Measurements from ENCODE around the gene C19orf33.

Gene C19orf33

DNA sequence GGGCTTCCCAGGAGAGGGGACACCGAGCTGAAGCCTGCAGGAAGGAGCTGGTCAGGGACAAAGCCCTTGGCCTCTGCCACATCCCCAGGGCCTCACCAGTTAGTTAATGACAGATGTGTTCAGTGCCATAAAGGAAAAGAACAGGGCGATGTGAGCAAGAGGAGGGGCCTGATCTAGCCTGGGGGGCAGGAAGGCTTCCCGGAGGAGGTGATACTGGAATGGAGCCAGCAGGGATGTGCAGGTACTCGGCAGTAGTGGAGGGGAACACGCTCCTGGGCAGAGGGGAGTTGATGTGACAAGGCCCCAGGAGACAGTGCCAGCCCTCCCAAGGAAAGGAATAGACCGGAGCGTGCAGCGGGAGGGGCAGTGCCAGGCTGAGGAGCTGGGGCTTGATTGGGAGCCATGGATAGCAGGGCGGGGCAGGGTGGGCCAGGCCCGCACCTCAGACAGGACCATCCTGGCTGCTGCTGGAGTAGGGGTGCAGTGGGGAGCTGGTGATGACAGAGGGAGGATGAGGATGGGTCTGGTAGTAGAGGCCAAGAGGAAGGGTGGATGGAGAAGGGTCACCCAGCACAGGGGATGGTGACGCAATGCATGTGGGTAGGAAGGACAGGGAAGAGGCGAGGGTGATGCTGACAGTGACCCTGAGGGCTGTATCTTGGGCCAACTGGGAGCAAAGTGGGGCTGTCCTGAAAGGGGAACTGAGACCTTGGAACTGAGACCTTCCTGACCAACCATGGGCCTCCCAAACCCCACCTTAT lies 4.1 kb downstream of the C19orf33 start:
- no peak overlapping the region for H3K4me3 ChIP-seq (ENCODE audit: low read depth, low read length)
- TF ChIP-seq, protein P1, sequence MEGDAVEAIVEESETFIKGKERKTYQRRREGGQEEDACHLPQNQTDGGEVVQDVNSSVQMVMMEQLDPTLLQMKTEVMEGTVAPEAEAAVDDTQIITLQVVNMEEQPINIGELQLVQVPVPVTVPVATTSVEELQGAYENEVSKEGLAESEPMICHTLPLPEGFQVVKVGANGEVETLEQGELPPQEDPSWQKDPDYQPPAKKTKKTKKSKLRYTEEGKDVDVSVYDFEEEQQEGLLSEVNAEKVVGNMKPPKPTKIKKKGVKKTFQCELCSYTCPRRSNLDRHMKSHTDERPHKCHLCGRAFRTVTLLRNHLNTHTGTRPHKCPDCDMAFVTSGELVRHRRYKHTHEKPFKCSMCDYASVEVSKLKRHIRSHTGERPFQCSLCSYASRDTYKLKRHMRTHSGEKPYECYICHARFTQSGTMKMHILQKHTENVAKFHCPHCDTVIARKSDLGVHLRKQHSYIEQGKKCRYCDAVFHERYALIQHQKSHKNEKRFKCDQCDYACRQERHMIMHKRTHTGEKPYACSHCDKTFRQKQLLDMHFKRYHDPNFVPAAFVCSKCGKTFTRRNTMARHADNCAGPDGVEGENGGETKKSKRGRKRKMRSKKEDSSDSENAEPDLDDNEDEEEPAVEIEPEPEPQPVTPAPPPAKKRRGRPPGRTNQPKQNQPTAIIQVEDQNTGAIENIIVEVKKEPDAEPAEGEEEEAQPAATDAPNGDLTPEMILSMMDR (IDR thresholded peaks at IDR 0.05; ENCODE audit: control insufficient read depth, extremely low read depth, insufficient read depth): no peak
- no peak for DNase-seq (ENCODE audit: low read depth)

DNA sequence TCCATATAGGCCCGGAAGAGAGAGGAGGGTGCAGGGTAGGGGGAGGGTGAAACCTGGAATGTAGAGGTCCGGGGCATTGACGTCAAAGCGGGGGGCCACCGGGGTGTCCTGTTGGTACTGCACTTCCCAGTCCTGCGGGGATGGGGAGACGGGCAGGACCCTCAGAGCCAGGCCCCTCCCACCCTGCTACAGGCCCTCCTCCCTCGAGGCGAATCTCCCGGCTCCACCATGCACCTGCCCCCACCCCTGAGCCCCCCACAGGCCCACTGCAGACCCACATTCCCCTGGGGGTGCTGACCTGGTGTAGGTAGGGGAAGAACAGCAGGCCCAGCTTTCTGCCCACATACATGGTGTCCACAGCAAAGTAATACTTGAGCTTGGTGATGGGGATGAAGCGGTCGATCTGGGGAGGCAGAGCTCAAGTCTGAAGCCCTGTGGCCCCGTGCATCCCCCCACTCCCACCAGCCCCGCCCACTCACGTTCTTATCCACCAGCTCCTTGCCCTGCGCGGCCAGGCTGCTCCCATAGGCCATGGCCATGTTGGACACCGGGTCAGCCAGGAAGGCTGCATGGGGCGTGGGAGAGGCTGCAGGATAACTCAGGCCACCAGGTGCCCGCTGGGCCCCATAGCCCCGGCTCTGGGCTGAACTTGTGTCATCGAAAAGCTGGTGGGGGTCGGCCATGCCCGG lies 5.0 kb downstream of the C19orf33 start:
- no peak overlapping the region for H3K4me3 ChIP-seq (ENCODE audit: low read depth, low read length)
- no peak for DNase-seq (ENCODE audit: low read depth)
- TF ChIP-seq, protein P1 (IDR thresholded peaks at IDR 0.05; ENCODE audit: control insufficient read depth, extremely low read depth, insufficient read depth): no peak

DNA sequence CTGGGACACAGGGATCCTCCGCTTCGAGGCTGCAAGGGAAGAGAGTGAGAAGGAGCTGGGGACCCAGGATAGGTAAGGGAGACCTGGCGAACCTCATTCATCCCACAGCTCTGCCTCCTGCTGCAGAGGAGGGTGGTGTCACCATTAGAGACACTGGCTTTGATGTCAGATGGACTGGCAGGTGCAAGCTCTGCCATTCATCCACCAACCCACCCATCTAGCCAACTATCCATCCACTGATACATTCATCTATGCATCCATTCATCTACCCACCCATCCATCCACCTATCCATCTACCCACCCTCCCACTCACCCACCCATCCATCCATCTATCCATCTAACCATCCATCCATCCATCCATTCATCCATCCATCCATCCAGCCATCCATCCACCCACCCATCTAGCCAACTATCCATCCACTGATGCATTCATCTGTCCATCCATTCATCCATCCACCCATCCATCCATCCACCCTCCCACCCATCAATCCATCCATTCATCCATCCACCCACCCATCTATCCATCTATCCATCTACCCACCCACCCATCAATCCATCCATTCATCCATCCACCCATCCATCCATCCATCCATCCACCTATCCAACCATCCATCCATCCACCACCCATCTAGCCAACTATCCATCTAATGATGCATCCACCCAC lies 5.7 kb downstream of the C19orf33 start:
- TF ChIP-seq, protein P1 (IDR thresholded peaks at IDR 0.05; ENCODE audit: control insufficient read depth, extremely low read depth, insufficient read depth): no peak
- H3K4me3 ChIP-seq (ENCODE audit: low read depth, low read length): no peak overlapping the region
- DNase-seq (ENCODE audit: low read depth): no peak

DNA sequence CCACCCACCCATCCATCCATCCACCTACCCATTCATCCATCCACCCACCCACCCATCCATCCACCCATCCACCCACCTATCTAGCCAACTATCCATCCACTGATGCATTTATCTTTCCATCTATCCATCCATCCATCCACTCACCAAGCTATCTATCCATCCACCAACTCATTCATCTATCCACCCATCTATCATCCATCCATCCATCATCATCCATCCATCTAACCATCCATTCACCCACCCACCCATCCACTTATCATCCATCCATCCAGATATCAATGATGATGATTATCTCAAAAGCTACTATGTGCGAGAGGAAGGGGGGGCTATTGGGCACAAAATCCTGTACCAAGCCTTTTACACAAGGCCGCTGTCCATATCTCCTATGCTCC lies 6.2 kb downstream of the C19orf33 start:
- TF ChIP-seq, protein P1 (IDR thresholded peaks at IDR 0.05; ENCODE audit: control insufficient read depth, extremely low read depth, insufficient read depth): no peak
- H3K4me3 ChIP-seq (ENCODE audit: low read depth, low read length): no peak overlapping the region
- no peak for DNase-seq (ENCODE audit: low read depth)

DNA sequence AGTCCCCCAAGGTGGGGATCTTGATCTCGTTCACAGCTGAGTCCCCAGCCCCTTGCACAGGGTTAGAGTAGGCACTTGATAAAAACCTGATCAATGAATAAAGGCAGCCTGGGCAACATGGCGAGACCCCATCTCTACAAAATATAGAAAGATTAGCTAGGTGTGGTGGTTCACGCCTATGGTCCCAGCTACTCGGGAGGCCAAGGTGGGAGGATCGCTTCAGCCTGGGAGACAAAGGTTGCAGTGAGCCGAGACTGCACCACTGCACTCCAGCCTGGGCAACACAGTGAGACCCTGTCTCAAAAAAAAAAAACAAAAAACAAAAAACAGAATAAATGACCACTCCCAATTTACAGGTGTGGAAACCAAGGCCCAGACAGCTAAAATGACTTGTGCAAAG lies 6.9 kb downstream of the C19orf33 start:
- no peak overlapping the region for H3K4me3 ChIP-seq (ENCODE audit: low read depth, low read length)
- DNase-seq (ENCODE audit: low read depth): no peak
- TF ChIP-seq, protein P1 (IDR thresholded peaks at IDR 0.05; ENCODE audit: control insufficient read depth, extremely low read depth, insufficient read depth): no peak

DNA sequence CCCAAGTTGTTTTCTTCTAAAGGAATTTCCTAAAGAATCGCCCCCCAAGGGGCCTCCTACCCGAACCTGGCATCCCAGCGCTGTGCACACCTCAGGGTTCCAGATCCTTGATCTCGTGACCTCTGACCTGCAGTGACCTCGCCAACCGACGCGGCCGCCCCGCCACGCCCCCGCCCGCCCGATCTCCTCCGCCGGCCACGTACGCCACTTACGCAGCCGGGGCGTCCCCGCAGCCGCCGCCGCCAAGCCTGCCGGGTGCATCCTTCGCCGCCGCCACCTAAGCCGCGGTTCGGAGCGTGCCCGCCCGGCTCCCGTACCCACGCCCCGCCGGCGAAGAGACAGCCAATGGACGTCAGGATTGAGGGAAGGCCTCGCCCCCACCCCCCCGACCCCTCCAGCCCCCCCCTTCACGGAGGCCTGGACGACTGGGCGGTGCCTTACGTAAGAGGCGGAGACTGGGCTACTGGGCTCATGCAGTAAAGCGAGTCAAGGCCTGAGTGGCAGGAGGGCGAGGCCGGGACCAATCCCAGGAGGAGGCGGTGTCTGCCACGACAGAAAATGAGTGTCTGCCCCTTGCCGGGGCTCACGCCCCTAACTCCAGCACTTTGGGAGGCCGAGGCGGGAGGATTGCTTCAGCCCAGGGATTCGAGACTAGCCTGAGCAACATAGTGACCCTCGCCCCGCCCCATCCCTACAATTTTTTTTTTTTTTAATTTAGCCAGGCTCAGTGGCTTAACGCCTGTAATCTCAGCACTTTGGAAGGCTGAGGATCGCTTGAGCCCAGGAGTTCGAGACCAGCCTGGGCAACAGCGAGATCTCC lies 11.8 kb downstream of the C19orf33 start, which contains the start of gene YIF1B:
YIF1B (minus strand) TSS at position 291 of the 820 bp plus-strand sequence; CDS start at position 261, 30 bp downstream.
- peak within 1 kb of the TSS; percentile 93 for H3K4me3 ChIP-seq (ENCODE audit: low read depth, low read length)
- peak; percentile 93 for DNase-seq (ENCODE audit: low read depth)
- TF ChIP-seq, protein P1 (IDR thresholded peaks at IDR 0.05; ENCODE audit: control insufficient read depth, extremely low read depth, insufficient read depth): no peak
